ENCODE data around the gene UBASH3A.

Gene UBASH3A

GRCh38 chr21:42432695-42433094 lies 29.0 kb downstream of the UBASH3A start:
- no peak for DNase-seq

- no peak for DNase-seq
These were observed 30.3 kb downstream of the UBASH3A start for GRCh38 chr21:42433946-42434551.

GRCh38 chr21:42434884-42435283 lies 31.2 kb downstream of the UBASH3A start:
- DNase-seq, result no peak

GRCh38 chr21:42435401-42435800 lies 31.7 kb downstream of the UBASH3A start:
- DNase-seq, result no peak

- no peak for DNase-seq
These were observed 32.1 kb downstream of the UBASH3A start for GRCh38 chr21:42435833-42436232.

- no peak for DNase-seq
These were observed 33.2 kb downstream of the UBASH3A start for GRCh38 chr21:42436914-42437313.

- no peak for DNase-seq
These were observed 34.1 kb downstream of the UBASH3A start for GRCh38 chr21:42437786-42438185.

GRCh38 chr21:42438316-42439205 lies 34.9 kb downstream of the UBASH3A start:
- no peak for DNase-seq

GRCh38 chr21:42439284-42440186 lies 35.8 kb downstream of the UBASH3A start:
- no peak for DNase-seq

- no peak for DNase-seq
These were observed 36.6 kb downstream of the UBASH3A start for GRCh38 chr21:42440187-42440792.

GRCh38 chr21:42441963-42442362 lies 38.3 kb downstream of the UBASH3A start:
- no peak for DNase-seq

- DNase-seq, result no peak
These were observed 39.6 kb downstream of the UBASH3A start for GRCh38 chr21:42443181-42443785.

GRCh38 chr21:42443876-42444744 lies 40.4 kb downstream of the UBASH3A start:
- DNase-seq, result no peak

- no peak for DNase-seq
These were observed 41.0 kb downstream of the UBASH3A start for GRCh38 chr21:42444745-42445059.

GRCh38 chr21:42445311-42445710 lies 41.6 kb downstream of the UBASH3A start:
- DNase-seq, result no peak

- no peak for DNase-seq
These were observed 42.8 kb downstream of the UBASH3A start for GRCh38 chr21:42446531-42446930.

GRCh38 chr21:42447182-42447581 lies 43.5 kb downstream of the UBASH3A start:
- DNase-seq, result no peak

GRCh38 chr21:42447732-42448131 lies 44.0 kb downstream of the UBASH3A start:
- DNase-seq, result no peak

- DNase-seq, result no peak
These were observed 45.0 kb downstream of the UBASH3A start for GRCh38 chr21:42448686-42449085.

GRCh38 chr21:42451941-42452340 lies 48.2 kb downstream of the UBASH3A start:
- DNase-seq, result no peak
